Stimulated activated naive CD8-positive, alpha-beta T cell treated with anti-CD3 and anti-CD28 coated beads, Interleukin-15, amount 100 ng/mL, for 72 hours (primary cell): ENCODE measurements around the gene APCDD1L.
"Not testable (repeated sequence)": the region's sequence is repeated elsewhere in the genome, so short reads cannot be mapped to it uniquely, and the experiment has no call there.

Experiments
- ATAC-seq: fragments of 150-1000 bp; cut with Tn5 transposase; 2 replicates; pipeline ENCODE4 v1.10.0; 2021; ENCODE audit warnings: mild to moderate bottlenecking, moderate library complexity
- DNase-seq, 2 donors: peaks; one replicate each; pipeline ENCODE4 v3.0.0; 2021 to 2022
- H3K27ac Mint-ChIP-seq, 2 donors: one replicate each; pipeline ENCODE4 v1.8.0; 2022; ENCODE audit warnings: mild to moderate bottlenecking in 2 of 2, mixed read lengths in 2 of 2, moderate library complexity in 2 of 2
- H3K27me3 Mint-ChIP-seq: one replicate; pipeline ENCODE4 v1.8.0; 2022; ENCODE audit warnings: mixed read lengths
- H3K4me1 Mint-ChIP-seq: one replicate; pipeline ENCODE4 v1.8.0; 2022; ENCODE audit warnings: mild to moderate bottlenecking, mixed read lengths
- H3K4me3 Mint-ChIP-seq, 2 donors: one replicate each; pipeline ENCODE4 v1.8.0; 2022; ENCODE audit warnings: mild to moderate bottlenecking in 2 of 2, mixed read lengths in 2 of 2, moderate library complexity in 1 of 2
- H3K9me3 Mint-ChIP-seq, 2 donors: one replicate each; pipeline ENCODE4 v1.8.0; 2022; ENCODE audit warnings: mixed read lengths in 2 of 2

APCDD1L gene

DNA sequence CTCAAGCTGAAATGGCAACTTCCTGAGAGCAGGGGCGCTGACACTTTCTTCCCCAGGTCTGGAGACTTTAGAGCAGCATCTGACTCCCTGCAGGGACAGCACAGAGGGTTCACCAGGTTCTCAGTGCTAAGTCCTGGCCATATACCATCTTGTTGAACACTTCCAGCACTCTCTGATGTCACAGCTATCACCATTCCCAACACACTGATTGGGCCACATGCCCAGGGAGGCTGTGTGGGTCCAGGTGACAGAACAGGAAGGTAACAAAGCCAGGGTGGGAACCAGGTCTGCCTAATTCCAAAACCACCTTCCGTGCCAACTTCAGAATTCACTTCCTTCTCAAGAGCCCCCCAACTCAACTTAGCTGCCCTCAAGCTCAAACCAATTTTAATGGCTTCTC lies 4.3 kb downstream of the APCDD1L start:
- DNase-seq: no peak
- peaks cover 7 to 12% of the 10 kb centered on the region in 2 donors for H3K9me3 Mint-ChIP-seq
- no peak overlapping the region for H3K4me3 Mint-ChIP-seq

DNA sequence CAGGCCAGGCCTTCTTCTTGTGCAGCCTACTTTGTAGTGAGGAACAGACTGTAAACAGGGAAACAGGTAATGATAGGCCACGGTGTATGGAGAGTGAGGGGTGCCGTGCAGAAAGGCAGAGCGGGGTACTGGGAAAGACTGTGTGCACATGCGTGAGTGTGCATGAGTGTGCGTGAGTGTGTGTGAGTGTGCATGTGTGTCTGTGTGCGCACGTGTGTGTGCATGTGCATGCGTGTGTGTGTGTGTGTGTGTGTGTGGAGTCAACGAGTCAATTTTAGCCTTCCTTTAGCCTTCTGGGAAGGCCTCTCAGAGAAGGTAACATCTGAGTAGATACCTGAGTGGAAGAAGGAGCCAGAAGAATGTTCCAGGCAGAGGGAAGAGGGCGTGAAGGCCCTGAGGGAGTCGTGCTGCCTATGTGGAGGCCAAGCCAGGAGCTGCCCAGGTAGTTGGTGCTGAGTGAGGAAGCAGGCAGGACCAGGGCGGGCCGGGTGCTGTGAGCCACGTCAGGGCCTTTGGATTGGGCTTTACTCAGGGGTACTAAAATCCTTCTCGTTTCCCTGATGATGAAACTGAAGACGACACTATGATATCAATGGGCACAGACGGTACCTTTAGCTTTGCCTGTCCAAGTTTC lies 6.3 kb downstream of the APCDD1L start:
- DNase-seq (no peak), ATAC-seq (no peak)
- H3K27ac Mint-ChIP-seq: no peak overlapping the region
- no peak overlapping the region for H3K4me3 Mint-ChIP-seq
- H3K27me3 Mint-ChIP-seq: peaks cover 22% of the 10 kb centered on the region
- H3K4me1 Mint-ChIP-seq: no peaks in the 10 kb centered on the region
- H3K9me3 Mint-ChIP-seq: peaks cover 14 to 20% of the 10 kb centered on the region in 2 donors

More for the DNA sequence above, 4.3 kb downstream of the APCDD1L start:
- Mint-ChIP-seq H3K27me3 (peaks cover 38% of the 10 kb centered on the region), H3K4me1 (no peaks in the 10 kb centered on the region), H3K27ac (no peak overlapping the region)
- no peak for ATAC-seq

DNA sequence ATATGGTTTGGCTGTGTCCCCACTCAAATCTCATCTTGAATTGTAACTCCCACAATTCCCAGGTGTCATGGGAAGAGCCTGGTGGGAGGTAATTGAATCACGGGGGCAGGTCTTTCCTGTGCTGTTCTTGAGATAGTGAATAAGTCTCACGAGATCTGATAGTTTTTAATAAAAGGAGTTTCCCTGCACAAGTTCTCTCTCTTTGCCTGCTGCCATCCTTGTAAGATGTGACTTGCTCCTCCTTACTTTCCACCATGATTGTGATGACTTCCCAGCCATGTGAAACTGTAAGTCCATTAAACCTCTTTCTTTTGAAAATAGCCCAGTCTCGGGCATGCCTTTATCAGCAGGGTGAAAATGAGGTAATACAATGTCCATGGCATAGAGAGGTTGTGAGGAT lies 8.2 kb downstream of the APCDD1L start:
- not testable (repeated sequence) for H3K27ac Mint-ChIP-seq, ATAC-seq, H3K4me3 Mint-ChIP-seq, DNase-seq, H3K4me1 Mint-ChIP-seq, H3K27me3 Mint-ChIP-seq
- peaks cover 23% of the 10 kb centered on the region in 2 donors for H3K9me3 Mint-ChIP-seq

DNA sequence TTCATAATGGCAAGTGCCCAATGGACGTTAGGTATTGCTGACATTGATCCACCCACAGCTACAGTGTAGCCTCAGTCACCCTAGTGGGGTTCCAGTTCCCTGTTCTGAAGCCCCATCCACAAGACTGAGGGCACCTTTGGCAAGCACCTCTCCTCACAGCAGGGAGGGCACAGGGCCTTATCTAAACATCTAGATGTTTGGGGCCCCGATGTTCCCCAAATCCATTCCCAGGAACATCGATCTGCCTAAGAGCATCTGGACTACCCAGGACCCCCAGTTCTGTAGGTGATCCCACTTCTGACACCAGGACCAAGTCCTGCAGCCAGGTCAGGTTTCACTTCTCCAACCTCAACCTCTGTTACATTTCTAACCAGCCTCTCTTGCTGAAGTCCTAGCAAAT lies 10.6 kb downstream of the APCDD1L start:
- Mint-ChIP-seq H3K4me1 (no peaks in the 10 kb centered on the region), H3K4me3 (no peak overlapping the region), H3K9me3 (peaks cover 23 to 29% of the 10 kb centered on the region in 2 donors), H3K27ac (no peak overlapping the region), H3K27me3 (no peaks in the 10 kb centered on the region)
- DNase-seq (no peak), ATAC-seq (no peak)

DNA sequence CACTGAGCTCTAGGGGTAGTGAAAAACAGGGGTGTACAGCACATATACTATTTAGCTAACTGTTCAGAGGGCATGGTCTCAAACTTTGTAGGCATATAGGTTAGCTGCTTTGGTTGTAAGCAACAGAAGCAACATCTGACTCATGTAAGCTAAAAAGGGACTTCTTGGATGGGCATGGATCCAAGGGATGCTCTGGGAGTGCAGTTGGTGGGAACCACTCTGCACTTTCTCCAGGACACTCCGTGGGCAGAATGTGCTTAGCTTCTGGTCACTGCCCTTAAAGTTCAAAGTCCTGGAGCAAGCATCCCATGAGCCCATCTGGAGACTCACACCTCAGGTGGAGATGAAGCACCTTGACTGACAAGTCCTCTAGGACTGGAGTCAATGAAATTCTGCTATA lies 11.5 kb downstream of the APCDD1L start:
- DNase-seq: no peak
- H3K27ac Mint-ChIP-seq: no peak overlapping the region

DNA sequence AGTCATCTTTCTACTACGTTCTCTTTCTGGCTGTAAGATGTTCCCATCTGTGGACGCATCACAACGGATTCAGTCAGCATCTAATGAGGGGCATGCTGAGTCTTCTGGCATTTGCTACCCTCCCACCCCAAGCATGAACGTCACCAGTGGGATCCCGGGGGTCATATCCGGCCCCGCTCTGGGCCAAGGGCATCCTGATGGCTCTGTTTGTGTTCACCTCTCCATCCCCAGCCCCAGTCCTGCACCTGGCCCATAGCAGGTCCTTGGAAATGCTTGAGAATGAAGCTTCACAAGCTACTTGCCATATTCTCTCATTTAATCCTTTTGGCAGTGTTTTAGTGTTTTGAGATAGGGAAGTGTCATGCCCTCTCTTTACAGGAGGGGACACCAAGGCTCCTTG lies 14.9 kb downstream of the APCDD1L start:
- DNase-seq (no peak), ATAC-seq (no peak)
- Mint-ChIP-seq H3K27me3 (peaks cover 9% of the 10 kb centered on the region), H3K27ac (no peak overlapping the region), H3K4me3 (no peak overlapping the region), H3K9me3 (peaks cover 4 to 15% of the 10 kb centered on the region in 2 donors), H3K4me1 (no peaks in the 10 kb centered on the region)

More for the DNA sequence above, 11.5 kb downstream of the APCDD1L start:
- Mint-ChIP-seq H3K4me3 (no peak overlapping the region), H3K9me3 (peaks cover 23 to 29% of the 10 kb centered on the region in 2 donors), H3K4me1 (no peaks in the 10 kb centered on the region), H3K27me3 (peaks cover 8% of the 10 kb centered on the region)
- ATAC-seq: no peak

DNA sequence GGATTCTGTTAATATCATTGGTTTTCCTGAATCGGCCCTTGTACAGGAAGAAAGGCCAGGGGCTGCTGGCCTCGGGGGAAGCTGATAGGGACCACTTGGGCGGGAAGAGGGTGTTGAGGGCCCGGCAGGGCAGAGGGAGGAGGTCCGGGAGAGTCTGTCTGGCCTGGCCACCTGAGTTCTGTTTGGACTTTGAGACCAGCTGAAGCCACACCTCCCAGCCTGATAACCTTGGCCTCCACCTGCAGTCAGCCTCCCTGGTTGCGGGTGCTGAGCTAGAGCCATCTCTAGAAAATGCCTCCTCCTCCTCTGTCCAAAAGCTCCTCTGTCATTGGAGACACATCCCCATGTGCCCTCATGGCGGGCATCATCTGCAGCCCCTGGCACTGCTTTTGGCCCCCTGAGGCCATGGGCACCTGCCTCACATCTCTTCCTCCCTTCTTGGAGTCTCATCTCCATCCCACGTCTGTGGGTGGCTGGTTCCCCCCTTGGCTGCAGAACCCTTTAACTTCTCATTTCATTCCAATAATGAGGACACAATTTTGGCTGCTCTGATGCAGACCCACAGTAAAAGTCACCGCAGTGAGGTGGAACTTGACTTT lies 16.6 kb downstream of the APCDD1L start:
- no peaks in the 10 kb centered on the region for H3K4me1 Mint-ChIP-seq
- DNase-seq: no peak
- no peak overlapping the region for H3K4me3 Mint-ChIP-seq
- H3K27me3 Mint-ChIP-seq: peaks cover 9% of the 10 kb centered on the region
- no peak for ATAC-seq
- peaks cover 0 to 15% of the 10 kb centered on the region in 2 donors for H3K9me3 Mint-ChIP-seq
- no peak overlapping the region for H3K27ac Mint-ChIP-seq

DNA sequence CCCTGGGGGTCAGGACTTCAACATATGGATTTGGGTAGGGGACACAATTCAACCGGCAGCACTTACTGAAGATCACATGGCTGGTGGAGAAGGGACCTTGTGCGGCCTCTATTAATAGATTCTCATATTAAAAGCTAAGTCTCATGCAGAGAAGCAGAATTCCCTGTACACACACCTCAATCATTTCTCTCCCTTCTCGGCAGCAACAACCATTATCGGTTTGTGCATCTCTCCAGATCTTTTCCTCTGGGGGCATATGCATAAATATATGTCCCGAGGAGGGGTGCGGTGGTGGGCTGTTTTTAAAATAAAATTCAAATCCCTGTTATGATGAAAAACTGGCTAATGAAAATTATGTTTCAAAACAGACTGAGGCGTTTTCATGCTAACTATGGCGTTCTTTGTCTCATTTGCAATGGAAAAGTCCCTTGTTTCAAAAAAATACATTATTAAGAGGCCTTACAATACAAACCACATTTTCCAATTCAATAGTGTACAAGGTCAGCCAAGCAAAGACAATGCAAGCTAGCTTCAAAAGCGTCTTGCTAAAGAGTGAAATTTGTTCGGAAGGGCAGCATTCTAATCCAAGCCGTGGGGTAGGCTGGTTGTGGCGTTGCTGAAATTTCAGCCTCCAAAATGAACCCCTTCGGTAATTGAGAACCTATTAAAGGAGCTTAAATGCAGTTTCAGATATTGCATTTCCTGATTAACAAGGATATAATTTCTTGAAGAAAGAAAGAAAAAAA lies 17.3 kb downstream of the APCDD1L start:
- Mint-ChIP-seq H3K27me3 (peaks cover 9% of the 10 kb centered on the region), H3K4me3 (no peak overlapping the region), H3K27ac (no peak overlapping the region), H3K4me1 (no peaks in the 10 kb centered on the region), H3K9me3 (peaks cover 0 to 10% of the 10 kb centered on the region in 2 donors)
- ATAC-seq (no peak), DNase-seq (no peak)

DNA sequence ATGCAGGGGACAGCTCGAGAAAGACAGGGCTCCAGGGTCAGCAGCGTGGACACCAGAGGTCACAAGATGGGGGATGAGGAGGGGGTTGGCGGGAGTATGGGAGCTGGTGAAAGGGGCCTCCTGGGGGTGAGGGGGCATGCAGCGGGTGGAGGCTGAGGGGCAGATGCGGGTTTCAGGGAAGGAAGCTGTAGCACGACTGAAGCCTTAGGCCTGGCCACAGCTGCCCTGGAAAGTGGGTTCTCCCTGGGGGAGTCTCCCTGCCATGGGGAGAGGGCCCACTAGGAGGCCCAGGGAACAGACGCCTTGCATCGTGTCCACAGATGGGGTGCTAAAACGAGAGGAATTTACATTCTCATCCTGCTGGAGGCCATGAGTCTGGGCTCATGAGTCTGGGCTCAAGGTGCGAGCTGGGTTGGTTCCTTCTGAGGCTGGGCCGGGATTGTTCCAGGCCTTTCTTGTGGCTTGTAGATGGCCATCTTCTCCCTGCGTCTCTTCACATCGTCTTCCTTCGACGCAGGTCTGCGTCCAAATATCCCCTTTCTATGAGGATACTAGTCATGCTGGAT lies 18.0 kb downstream of the APCDD1L start:
- Mint-ChIP-seq H3K9me3 (peaks cover 0 to 8% of the 10 kb centered on the region in 2 donors), H3K27me3 (peaks cover 9% of the 10 kb centered on the region), H3K4me1 (no peaks in the 10 kb centered on the region), H3K27ac (no peak overlapping the region), H3K4me3 (no peak overlapping the region)
- ATAC-seq (no peak), DNase-seq (no peak)

DNA sequence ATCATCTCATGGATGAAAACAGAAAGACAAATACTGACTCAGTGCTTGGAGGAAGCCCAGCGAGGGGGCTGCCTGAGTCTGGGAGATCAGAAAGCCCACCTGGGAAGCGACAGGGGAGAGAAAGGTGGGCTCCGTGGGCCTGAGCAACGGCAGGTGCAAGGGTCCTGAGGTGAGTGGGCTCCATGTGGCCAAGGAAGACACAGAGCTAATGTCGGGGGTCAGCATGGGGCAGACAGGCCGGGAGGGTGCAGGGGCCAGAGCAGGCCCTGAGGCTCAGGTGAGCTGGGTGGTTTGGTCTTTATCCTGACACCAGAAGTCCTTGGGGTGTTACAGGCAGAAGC lies 18.8 kb downstream of the APCDD1L start:
- DNase-seq: no peak
- Mint-ChIP-seq H3K4me3 (no peak overlapping the region), H3K9me3 (peaks cover 0 to under 1% of the 10 kb centered on the region in 2 donors), H3K4me1 (no peaks in the 10 kb centered on the region), H3K27ac (no peak overlapping the region), H3K27me3 (peaks cover 9% of the 10 kb centered on the region)
- no peak for ATAC-seq

DNA sequence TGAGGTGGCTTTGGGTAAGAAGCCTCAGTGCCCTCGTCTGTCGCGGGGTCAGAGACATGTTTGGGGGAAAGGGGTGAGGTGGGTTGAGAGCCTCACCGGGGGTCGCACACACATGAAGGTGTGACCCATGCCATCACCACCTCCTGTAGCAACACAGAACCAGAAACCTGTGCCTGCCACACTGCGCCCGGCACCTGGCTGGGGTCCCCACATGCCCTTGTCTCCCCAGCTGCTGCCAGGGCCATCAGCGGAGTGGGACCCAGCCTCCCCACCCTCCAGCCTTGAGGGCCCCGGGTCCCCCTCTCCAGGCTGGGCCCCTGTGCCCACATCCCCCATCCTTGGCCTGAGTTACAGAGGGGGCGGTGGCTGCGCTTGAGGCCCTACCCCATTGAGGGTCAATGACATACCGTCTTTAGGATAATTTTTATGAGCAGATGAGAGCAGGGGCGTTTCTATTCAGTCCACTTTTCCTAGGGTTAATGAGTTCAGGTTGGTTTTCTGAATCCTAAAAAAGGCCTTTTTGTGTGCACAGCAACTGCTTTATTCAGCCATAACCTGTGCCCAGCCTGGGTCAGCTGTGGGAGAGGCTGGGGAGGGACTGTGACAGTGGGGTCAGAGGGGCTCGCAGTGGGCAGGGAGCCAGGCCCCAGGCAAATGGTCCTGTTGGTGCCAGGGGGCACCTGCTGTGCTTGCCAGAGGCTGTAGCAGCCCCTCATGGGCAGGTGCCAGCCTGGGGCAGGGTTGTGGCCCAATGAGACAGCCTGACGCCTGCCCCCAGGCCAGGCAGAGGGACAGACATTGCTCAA lies 19.4 kb downstream of the APCDD1L start:
- no peaks in the 10 kb centered on the region for H3K4me1 Mint-ChIP-seq

DNA sequence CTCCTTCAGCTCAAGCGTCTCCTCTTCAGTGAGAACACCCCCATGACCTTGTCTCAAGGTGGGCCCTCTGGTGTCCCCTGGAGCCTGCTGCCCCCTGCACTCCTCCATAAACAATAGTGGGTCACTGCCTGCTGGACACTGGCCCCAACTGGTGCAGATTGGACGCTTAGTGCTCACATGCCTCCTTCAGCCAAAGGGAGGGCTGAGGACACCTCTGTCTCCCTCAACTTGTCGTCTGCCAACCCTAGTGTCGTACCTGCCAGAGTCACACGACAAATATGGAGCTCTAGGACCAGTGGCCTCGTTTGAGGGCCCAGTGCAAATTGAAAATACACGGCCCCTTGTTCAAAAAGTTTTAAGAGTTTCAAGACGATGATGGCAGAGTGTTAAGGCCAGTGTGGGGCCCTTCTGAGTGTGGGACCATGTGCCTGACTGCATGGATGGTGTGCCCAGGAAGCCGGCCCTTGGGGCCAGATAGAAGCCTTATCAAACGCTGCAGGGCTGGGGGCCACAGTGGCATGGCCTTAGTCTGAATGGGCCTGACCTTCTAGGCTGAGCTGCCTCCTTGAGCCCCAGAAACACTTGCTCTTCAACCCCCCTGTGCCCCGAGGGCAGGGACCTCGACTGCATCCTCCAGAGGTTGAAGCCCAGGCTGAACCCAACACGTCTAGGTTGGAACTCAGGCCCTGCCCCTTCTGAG lies 20.1 kb downstream of the APCDD1L start:
- peaks cover 14% of the 10 kb centered on the region for H3K27me3 Mint-ChIP-seq
- no peak overlapping the region for H3K27ac Mint-ChIP-seq
- H3K4me1 Mint-ChIP-seq: no peaks in the 10 kb centered on the region
- no peaks in the 10 kb centered on the region for H3K9me3 Mint-ChIP-seq
- H3K4me3 Mint-ChIP-seq: no peak overlapping the region
- DNase-seq: no peak
- no peak for ATAC-seq

More for the DNA sequence above, 19.4 kb downstream of the APCDD1L start:
- H3K27me3 Mint-ChIP-seq: peaks cover 9% of the 10 kb centered on the region
- ATAC-seq (no peak), DNase-seq (no peak)
- H3K9me3 Mint-ChIP-seq: no peaks in the 10 kb centered on the region
- no peak overlapping the region for H3K4me3 Mint-ChIP-seq
- no peak overlapping the region for H3K27ac Mint-ChIP-seq

DNA sequence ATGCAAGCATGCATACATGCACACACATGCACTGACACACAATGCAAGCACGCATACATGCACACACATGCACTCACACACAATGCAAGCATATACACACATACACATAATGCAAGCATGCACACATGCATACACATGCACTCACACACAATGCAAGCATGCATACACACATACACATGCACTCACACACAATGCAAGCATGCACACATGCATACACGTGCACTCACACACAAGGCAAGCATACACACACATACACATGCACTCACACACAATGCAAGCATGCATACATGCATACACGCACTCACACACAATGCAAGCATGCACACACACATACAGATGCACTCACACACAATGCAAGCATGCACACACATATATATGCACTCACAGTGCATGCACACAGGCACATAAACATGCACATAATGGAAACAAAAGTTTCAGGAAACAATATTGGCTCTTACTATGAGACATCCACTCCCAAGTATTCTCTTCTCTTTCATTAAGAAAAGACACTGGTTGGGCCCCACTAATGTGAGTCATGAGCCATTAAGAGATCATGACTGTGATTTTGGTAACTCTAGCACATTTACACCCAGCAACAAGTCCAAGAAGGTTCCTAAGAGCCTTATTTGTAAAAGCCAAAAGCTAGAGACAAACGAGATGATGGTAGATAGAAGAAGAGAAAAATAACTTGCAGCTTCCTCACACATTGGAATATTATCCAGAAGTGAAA lies 22.2 kb downstream of the APCDD1L start:
- no peak overlapping the region for H3K4me3 Mint-ChIP-seq
- no peaks in the 10 kb centered on the region for H3K4me1 Mint-ChIP-seq
- no peak overlapping the region for H3K27ac Mint-ChIP-seq
- DNase-seq (no peak), ATAC-seq (no peak)
- H3K9me3 Mint-ChIP-seq: peaks cover 6 to 9% of the 10 kb centered on the region in 2 donors
- H3K27me3 Mint-ChIP-seq: peaks cover 14% of the 10 kb centered on the region

DNA sequence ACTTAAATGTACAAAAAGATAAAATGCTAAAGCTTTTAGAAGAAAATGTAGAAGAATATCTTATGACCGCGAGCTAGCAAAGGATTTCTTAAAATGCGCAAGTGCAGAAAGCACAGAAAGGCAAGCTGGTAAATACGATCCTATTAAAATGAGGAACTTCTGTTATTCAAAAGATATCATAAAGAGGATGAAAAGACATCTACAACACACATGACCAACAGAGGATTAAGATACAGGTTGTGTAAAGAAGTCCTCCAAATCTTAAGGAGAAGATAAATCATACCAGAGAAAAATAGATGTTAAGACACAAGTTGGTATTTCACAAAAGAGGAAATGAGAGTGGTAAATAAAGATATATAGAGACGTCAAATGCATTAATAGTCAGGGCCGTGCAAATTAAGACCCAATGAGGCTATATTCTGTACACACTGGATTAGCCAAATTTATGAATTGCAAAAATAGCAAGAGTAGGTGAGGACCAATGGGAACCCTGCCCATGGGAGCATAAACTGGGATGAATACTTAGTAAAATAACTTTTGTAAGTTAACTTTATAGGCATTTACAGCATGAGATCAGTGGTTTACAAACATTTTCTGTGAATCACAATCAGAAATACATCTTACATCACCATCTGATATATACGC lies 23.0 kb downstream of the APCDD1L start:
- H3K27me3 Mint-ChIP-seq: peaks cover 14% of the 10 kb centered on the region

More for the DNA sequence above, 23.0 kb downstream of the APCDD1L start:
- H3K9me3 Mint-ChIP-seq: peaks cover 6 to 9% of the 10 kb centered on the region in 2 donors
- H3K4me3 Mint-ChIP-seq: no peak overlapping the region
- H3K27ac Mint-ChIP-seq: no peak overlapping the region
- H3K4me1 Mint-ChIP-seq: no peaks in the 10 kb centered on the region
- ATAC-seq: no peak
- no peak for DNase-seq
